Stimulated activated CD8-positive, alpha-beta memory T cell treated with anti-CD3 and anti-CD28 coated beads, Interleukin-15, amount 100 ng/mL, for 48 hours (primary cell): ENCODE measurements around the gene FKBP1C.
"Not testable (repeated sequence)": the region's sequence is repeated elsewhere in the genome, so short reads cannot be mapped to it uniquely, and the experiment has no call there.

Experiments used
- DNase-seq, 2 donors: peaks; one replicate each; pipeline ENCODE4 v3.0.0-alpha.2; 2020; ENCODE audit warnings: low read depth in 2 of 2

Gene FKBP1C

DNA sequence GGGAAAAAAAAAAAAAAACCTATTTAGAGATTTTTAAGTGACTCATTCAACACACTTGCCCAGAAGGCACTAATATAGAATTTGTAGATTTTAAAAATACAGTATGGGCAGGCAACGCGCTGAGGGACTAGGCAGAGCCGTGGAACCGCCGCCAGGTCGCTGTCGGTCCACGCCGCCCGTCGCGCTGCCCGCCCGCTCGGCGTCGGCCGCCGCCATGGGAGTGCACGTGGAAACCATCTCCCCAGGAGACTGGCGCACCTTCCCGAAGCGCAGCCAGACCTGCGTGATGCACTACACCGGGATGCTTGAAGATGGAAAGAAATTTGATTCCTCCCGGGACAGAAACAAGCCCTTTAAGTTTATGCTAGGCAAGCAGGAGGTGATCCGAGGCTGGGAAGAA, at the start of gene FKBP1C:
Gene FKBP1C, plus strand, starts transcription at position 127 of the 400 bp plus-strand sequence.
- not testable (repeated sequence) for DNase-seq

DNA sequence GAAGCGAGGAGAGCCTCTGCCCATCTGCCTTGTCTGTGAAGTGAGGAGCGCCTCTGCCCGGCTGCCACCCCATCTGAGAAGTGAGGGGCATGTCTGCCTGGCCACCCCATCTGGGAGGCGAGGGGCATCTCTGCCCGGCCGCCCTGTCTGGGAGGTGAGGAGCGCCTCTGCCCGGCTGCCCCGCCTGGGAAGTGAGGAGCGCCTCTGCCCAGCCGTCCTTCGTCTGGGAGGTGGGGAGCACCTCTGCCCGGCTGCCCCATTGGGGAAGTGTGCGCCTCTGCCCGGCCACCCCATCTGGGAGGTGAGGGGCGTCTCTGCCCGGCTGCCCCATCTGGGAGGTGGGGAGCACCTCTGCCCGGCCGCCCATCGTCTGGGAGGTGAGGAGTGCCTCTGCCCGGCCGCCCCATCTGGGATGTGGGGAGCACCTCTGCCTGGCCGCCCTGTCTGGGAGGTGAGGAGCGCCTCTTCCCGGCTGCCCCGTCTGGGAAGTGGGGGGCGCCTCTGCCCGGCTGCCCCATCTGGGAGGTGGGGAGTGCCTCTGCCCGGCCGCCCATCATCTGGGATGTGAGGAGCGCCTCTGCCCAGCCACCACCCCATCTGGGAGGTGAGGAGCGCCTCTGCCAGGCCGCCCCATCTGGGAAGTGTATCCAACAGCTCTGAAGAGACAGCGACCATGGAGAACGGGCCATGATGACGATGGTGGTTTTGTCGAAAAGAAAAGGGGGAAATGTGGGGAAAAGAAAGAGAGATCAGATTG, 47.0 kb upstream of the FKBP1C start:
- not testable (repeated sequence) for DNase-seq

- DNase-seq = no peak
Measured at GRCh38 chr6:63174173-63174572, 37.1 kb upstream of the FKBP1C start.

DNA sequence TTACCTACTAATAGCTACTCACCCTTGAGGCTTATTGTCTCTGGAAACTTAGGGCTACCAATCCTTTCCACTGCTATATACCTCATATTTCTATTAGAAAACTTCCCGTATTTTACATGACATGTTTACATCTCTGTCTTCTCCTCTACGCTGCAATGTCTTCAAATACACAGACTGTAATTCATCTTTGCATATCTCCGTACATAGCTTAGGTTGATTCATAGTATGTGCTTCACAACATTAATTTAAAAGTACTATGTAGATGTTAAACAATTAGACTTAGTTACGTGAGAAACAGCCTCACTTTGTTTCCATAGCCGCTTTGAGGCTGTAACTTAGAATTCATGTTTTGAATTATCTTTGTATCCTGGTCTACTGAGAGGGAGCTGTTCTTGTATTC, 35.1 kb upstream of the FKBP1C start:
- no peak for DNase-seq

GRCh38 chr6:63180367-63180766, 30.9 kb upstream of the FKBP1C start:
- no peak for DNase-seq

DNA sequence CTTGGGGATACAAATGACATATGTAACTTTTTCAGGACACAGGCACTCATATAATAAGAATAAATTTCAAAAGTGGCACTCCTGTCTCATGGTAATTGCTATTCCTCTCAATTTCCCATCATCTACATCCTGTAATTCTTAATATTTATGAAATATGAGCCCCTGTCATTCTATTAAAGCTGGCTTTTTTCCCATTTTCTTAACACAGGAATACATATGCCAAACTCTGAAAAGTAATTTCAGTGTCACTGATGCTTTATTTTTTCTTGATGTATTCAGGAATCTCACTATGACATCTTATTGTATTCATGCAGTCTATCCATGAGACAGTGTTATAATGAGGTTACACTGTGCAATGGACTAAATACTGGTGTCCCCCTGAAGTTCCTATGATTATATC, 24.3 kb upstream of the FKBP1C start:
- DNase-seq = no peak

DNA sequence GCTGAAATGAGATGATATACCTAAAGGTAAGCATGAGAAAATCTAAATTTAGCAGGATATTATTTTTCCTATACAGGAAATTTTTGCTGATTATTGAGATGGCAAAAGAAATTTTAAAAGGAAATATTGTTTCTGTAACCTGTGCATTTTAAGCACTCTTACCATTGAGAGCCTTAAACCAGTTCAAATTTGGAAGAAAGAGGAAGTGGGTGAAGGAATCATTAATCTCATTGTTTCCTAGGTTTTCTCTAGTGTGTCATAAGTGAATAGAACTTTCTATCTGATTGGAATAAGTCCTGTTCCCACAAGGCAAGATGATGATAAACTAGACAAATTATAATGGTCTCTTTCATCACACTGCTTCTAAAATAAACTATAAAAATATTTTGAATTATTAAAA, 22.4 kb upstream of the FKBP1C start:
- DNase-seq = no peak

GRCh38 chr6:63193324-63193723, 17.9 kb upstream of the FKBP1C start:
- DNase-seq = no peak

- DNase-seq = no peak
Measured at GRCh38 chr6:63197741-63198140, 13.5 kb upstream of the FKBP1C start.

GRCh38 chr6:63213325-63213724, 2.1 kb downstream of the FKBP1C start:
- DNase-seq = no peak

DNA sequence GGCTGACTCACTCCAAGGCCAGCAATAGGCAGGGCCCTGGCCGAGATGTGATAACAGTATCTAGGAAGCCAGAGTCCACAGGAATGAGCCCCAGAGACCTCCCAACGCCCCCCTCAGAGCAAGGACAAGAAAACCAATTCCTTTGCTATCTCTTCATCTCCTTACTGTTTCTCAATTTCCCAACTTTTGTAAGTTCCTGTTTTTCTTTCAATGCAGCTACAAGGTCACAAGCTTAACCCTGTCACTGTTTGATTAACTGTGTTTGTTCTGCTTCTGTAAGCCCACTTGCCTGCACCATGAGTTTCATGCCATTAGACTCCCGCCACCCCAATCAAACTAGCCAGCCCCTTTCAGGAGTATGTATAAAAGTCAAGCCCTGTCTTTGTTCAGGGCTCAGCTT, 3.5 kb downstream of the FKBP1C start:
- DNase-seq = no peak

- no peak for DNase-seq
Measured at GRCh38 chr6:63224179-63224578, 12.9 kb downstream of the FKBP1C start.

GRCh38 chr6:63225987-63226386, 14.7 kb downstream of the FKBP1C start:
- not testable (repeated sequence) for DNase-seq

- not testable (repeated sequence) for DNase-seq
Measured at GRCh38 chr6:63227928-63228894, 16.9 kb downstream of the FKBP1C start.

- DNase-seq = not testable (repeated sequence)
Measured at GRCh38 chr6:63230027-63230426, 18.8 kb downstream of the FKBP1C start.

DNA sequence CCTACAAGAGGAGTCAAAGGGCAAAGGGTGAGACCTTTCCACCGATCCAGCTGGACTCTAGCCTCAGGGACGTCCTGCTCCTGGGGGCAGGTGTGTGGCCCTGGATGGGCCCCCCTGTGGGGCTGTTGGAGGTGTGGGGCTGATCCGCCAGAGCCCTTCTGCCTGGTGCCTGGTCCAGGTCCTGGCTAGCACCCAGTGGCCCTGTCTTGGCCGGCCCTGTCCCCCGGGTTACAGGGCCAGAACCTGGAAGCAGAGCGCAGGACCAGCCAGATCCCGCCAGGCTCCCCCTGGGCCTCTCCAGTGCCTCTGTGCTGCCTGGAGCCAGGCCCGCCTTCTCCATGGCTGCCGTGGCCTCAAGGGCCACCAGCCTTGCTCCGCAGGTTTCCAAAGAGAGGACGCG, 19.2 kb downstream of the FKBP1C start:
- DNase-seq = not testable (repeated sequence)

DNA sequence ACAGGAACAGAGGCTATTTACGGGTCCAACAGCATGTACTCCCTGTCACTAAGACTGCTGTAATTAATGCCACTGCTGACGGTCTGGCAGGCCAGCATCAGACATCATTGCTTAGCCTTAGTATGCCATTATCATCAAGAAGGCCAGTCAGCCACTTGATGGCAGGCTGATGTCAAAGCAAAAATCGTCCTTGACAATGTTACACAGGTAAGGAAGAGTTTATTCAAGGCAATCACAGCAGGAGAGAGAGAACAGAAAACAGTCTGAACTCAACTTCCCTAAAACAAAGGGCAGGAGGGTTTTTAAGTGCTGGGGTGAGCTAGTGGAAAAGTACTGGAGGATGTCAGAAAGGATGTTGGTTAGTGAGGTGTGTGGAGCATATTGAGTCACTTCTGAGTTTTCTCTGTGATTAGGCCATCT, 25.1 kb downstream of the FKBP1C start:
- DNase-seq = no peak

GRCh38 chr6:63245420-63245819, 34.2 kb downstream of the FKBP1C start:
- no peak for DNase-seq

GRCh38 chr6:63245909-63246308, 34.6 kb downstream of the FKBP1C start:
- no peak for DNase-seq

DNA sequence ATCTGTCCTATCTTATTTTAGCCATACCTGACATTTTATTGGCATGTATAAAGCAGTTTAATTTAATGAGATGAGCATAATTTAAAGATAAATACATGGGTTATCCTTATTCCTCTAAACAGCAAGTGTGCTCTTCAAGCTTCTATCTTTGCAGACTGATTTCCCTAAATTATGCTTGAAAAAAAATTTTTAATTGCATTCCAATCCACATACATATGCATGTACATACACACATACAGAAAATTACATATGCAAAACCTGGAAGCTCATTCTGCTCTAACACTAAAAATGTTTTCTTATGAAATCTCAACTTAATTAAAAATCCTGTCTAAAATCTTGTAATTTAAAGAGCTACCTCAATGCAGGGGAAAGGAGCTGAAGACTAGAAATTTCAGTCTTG, 35.3 kb downstream of the FKBP1C start:
- DNase-seq = no peak

GRCh38 chr6:63249875-63250482, 38.7 kb downstream of the FKBP1C start:
- DNase-seq = no peak

DNA sequence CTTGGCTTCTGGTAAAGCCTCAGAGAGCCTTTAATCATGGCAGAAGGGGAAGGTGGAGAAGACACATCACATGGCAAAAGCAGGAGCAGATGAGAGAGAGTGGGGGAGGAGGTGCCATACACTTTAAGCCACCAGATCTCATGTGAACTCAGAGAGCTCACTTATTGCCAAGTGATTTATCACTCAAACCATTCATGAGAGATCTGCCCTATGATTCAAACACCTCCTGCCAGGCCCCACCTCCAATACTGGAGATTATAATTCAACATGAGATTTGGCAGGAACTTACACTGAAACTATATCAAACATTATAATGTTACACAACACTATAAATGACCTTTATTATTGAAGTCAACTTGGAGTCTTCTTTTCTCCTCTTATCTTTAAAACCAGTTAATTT, 47.9 kb downstream of the FKBP1C start:
- DNase-seq = no peak
